Parathyroid adenoma (tissue), 2 donors: ENCODE measurements around the gene MAGEH1.
A peak's percentile ranks its signal among the peaks of the same experiment; 100 is the strongest.

Experiments
- H2AFZ ChIP-seq: fragments of 300-600 bp; sonication (generic); one replicate; pipeline ENCODE4 v1.7.0; 2017; ENCODE audit warnings: antibody characterized with exemption, mild to moderate bottlenecking
- H3K27ac ChIP-seq: fragments of 300-600 bp; sonication (generic); one replicate; pipeline ENCODE4 v1.7.0; 2017
- H3K27me3 ChIP-seq: fragments of 300-600 bp; sonication (generic); one replicate; pipeline ENCODE4 v1.7.0; 2017; ENCODE audit warnings: low read length; ENCODE audit not compliant: control insufficient read depth, insufficient read depth
- H3K36me3 ChIP-seq: fragments of 300-600 bp; sonication (generic); one replicate; pipeline ENCODE4 v1.7.0; 2017; ENCODE audit warnings: low read length; ENCODE audit not compliant: control insufficient read depth, insufficient read depth
- H3K4me1 ChIP-seq: fragments of 300-600 bp; sonication (generic); one replicate; pipeline ENCODE4 v1.7.0; 2017; ENCODE audit warnings: control low read depth
- H3K4me2 ChIP-seq: fragments of 300-600 bp; sonication (generic); one replicate; pipeline ENCODE4 v1.7.0; 2017; ENCODE audit warnings: low read length
- H3K4me3 ChIP-seq: fragments of 300-600 bp; sonication (generic); one replicate; pipeline ENCODE4 v1.7.0; 2017; ENCODE audit warnings: low read depth, low read length
- H3K79me2 ChIP-seq: fragments of 300-600 bp; sonication (generic); one replicate; pipeline ENCODE4 v1.7.0; 2017; ENCODE audit warnings: control low read depth
- H3K9ac ChIP-seq: fragments of 300-600 bp; sonication (generic); one replicate; pipeline ENCODE4 v1.7.0; 2017; ENCODE audit warnings: mild to moderate bottlenecking
- H3K9me3 ChIP-seq: fragments of 300-600 bp; sonication (generic); one replicate; pipeline ENCODE4 v1.7.0; 2017; ENCODE audit warnings: low read length; ENCODE audit not compliant: control insufficient read depth
- CTCF ChIP-seq: fragments of 300-600 bp; sonication (generic); IDR thresholded peaks from one replicate; pipeline ENCODE4 v1.7.0; 2017; ENCODE audit warnings: antibody characterized with exemption, mild to moderate bottlenecking
- donor health status: primary hyperparathyroidism.

MAGEH1 gene

GRCh38 chrX:55480390-55481062 is 28.6 kb downstream of the MAGEH1 start:
- H2AFZ ChIP-seq: no peak overlapping the region
- H3K79me2 ChIP-seq: no peaks in the 10 kb centered on the region
- no peak overlapping the region for H3K27ac ChIP-seq
- H3K27me3 ChIP-seq: no peaks in the 10 kb centered on the region
- H3K9me3 ChIP-seq: no peaks in the 10 kb centered on the region
- no peak overlapping the region for H3K9ac ChIP-seq
- TF ChIP-seq CTCF: no peak
- no peak overlapping the region for H3K4me3 ChIP-seq
- no peaks in the 10 kb centered on the region for H3K36me3 ChIP-seq
- H3K4me2 ChIP-seq: no peak overlapping the region
- H3K4me1 ChIP-seq: no peaks in the 10 kb centered on the region

GRCh38 chrX:55484948-55485347 is 33.0 kb downstream of the MAGEH1 start:
- no peak for TF ChIP-seq CTCF
- Histone ChIP-seq H3K4me2 (no peak overlapping the region), H3K27me3 (no peaks in the 10 kb centered on the region), H3K4me3 (no peak overlapping the region), H3K36me3 (no peaks in the 10 kb centered on the region), H3K9me3 (no peaks in the 10 kb centered on the region), H3K9ac (no peak overlapping the region), H3K27ac (no peak overlapping the region), H3K79me2 (no peaks in the 10 kb centered on the region), H3K4me1 (no peaks in the 10 kb centered on the region), H2AFZ (no peak overlapping the region)

- Histone ChIP-seq H3K4me2 (no peak overlapping the region), H3K27ac (no peak overlapping the region), H3K36me3 (no peaks in the 10 kb centered on the region), H3K4me3 (no peak overlapping the region), H3K4me1 (no peaks in the 10 kb centered on the region), H3K27me3 (no peaks in the 10 kb centered on the region), H3K9me3 (no peaks in the 10 kb centered on the region), H3K79me2 (no peaks in the 10 kb centered on the region), H3K9ac (no peak overlapping the region), H2AFZ (no peak overlapping the region)
- TF ChIP-seq CTCF: no peak
Observed at GRCh38 chrX:55486736-55487135, 34.8 kb downstream of the MAGEH1 start.

GRCh38 chrX:55487143-55487542 is 35.2 kb downstream of the MAGEH1 start:
- Histone ChIP-seq H3K4me3 (no peak overlapping the region), H3K4me2 (no peak overlapping the region), H3K9ac (no peak overlapping the region), H3K27ac (no peak overlapping the region), H3K4me1 (no peaks in the 10 kb centered on the region), H3K9me3 (no peaks in the 10 kb centered on the region), H3K36me3 (no peaks in the 10 kb centered on the region), H3K79me2 (no peaks in the 10 kb centered on the region), H2AFZ (no peak overlapping the region), H3K27me3 (no peaks in the 10 kb centered on the region)
- TF ChIP-seq CTCF: no peak

- H3K79me2 ChIP-seq: no peaks in the 10 kb centered on the region
- H2AFZ ChIP-seq: peak overlapping the region; percentile 77
- no peaks in the 10 kb centered on the region for H3K36me3 ChIP-seq
- no peak overlapping the region for H3K9ac ChIP-seq
- peak overlapping the region; percentile 57 for H3K4me2 ChIP-seq
- no peaks in the 10 kb centered on the region for H3K27me3 ChIP-seq
- H3K27ac ChIP-seq: peak overlapping the region; percentile 99
- no peak for TF ChIP-seq CTCF
- no peaks in the 10 kb centered on the region for H3K9me3 ChIP-seq
- no peaks in the 10 kb centered on the region for H3K4me1 ChIP-seq
- peak overlapping the region; percentile 42 for H3K4me3 ChIP-seq
Observed at GRCh38 chrX:55488006-55488592, 36.2 kb downstream of the MAGEH1 start.
